Esophagus muscularis mucosa (tissue), 4 donors: Measurements from ENCODE around the gene NREP. TPM values are rescaled to one million over a fixed set of nuclear protein-coding genes. Genes with fewer than 3 reads are reported as not detected.
A peak's percentile ranks its signal among the peaks of the same experiment; 100 is the strongest.

Source experiments
- DNase-seq: peaks from one replicate; pipeline ENCODE4 v3.0.0-alpha.2; 2017; ENCODE audit errors: extremely low spot score
- H3K27ac ChIP-seq, 4 donors: fragments of 200-600 bp; sonication (generic); replicated peaks in 1 of 4; 1 replicate in 3 of 4; 2 replicates in 1 of 4; pipeline ENCODE4 v1.5.1; 2016 to 2019; ENCODE audit warnings: mild to moderate bottlenecking in 1 of 4
- H3K27me3 ChIP-seq, 4 donors: fragments of 200-600 bp; sonication (generic); one replicate each; pipeline versions ENCODE4 v1.5.1 to v1.6.0; 2016 to 2019
- H3K36me3 ChIP-seq, 4 donors: fragments of 200-600 bp; sonication (generic); one replicate each; pipeline ENCODE4 v1.5.1; 2016 to 2019
- H3K4me1 ChIP-seq, 4 donors: fragments of 200-600 bp; sonication (generic); one replicate each; pipeline ENCODE4 v1.5.1; 2016 to 2019
- H3K4me3 ChIP-seq, 4 donors: fragments of 200-600 bp; sonication (generic); 1 replicate in 2 of 4; 2 replicates in 2 of 4; pipeline ENCODE4 v1.5.1; 2016 to 2019; ENCODE audit warnings: mild to moderate bottlenecking in 4 of 4, moderate library complexity in 1 of 4
- H3K9me3 ChIP-seq, 4 donors: fragments of 200-600 bp; sonication (generic); 1 replicate in 3 of 4; 2 replicates in 1 of 4; pipeline ENCODE4 v1.5.1; 2016 to 2019
- EP300 ChIP-seq: sonication (generic); formaldehyde crosslinking; IDR thresholded peaks from one replicate; pipeline ENCODE4 v1.6.1; 2017; ENCODE audit warnings: antibody characterized with exemption
- POLR2A ChIP-seq: fragments of 450-650 bp; IDR thresholded peaks from one replicate; pipeline ENCODE4 v1.6.1; 2017; ENCODE audit warnings: antibody characterized with exemption, moderate library complexity, mild to moderate bottlenecking, low read depth
- POLR2AphosphoS5 ChIP-seq, 2 donors: sonication (generic); formaldehyde crosslinking; IDR thresholded peaks; one replicate each; pipeline ENCODE4 v1.6.1; 2017; ENCODE audit warnings: antibody characterized with exemption in 2 of 2
- WGBS: methylation state at CpG from one replicate; pipeline ENCODE4 v1.1.5; 2018; 5-methylcytosine and 5-hydroxymethylcytosine counted together
- intact Hi-C: fragments of 100-400 bp; cut with DNase I; formaldehyde crosslinking; loops from one replicate; pipeline ENCODE4 v1.15.1; 2023
- total RNA-seq, 4 donors: library from RNA; depleted of rRNA; stranded (reverse); fragments of >200 nt; gene quantifications; one replicate each; pipeline versions ENCODE4 v1.1.0 to v1.2.1, GENCODE V29; 2016
- TF ChIP-seq, protein P1 (sequence below), 3 experiments: fragments of 200-600 bp in 2 of 3; fragments of 450-650 bp in 1 of 3; sonication (generic) in 2 of 3; IDR thresholded peaks; one replicate each; pipeline ENCODE4 v1.5.1; 2017 to 2019; ENCODE audit warnings: antibody characterized with exemption in 3 of 3, mild to moderate bottlenecking in 2 of 3, moderate library complexity in 1 of 3

The NREP gene
- total RNA-seq, 4 donors from 2014 or later = 6.0 to 19.8 (median 10.5) TPM

DNA sequence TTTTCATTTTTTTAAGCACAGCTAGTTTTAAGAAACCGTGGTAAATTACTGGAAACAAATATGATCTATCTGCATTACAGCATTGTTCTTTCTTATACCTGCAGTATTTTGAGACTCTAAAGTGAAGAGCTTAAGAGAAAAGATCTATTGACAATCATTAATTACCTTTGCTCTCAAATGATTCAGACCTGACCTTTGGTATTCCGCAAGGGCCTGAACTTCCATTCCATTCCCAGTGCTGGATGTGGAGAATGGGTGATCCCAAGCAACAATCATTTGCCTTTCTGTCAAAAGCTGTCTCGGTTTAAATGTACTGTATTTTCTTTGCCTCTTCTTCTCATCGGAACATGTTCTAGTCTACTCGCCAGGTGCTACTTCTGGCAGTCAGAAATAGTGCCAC is 18.9 kb downstream of the NREP start:
- Histone ChIP-seq H3K27me3 (no peaks in the 10 kb centered on the region), H3K4me3 (no peak overlapping the region), H3K4me1 (peaks cover 68 to 87% (median 78%) of the 10 kb centered on the region in 4 donors), H3K9me3 (no peaks in the 10 kb centered on the region), H3K27ac (no peak overlapping the region), H3K36me3 (peaks cover 0 to 6% (median 0%) of the 10 kb centered on the region in 4 donors)
- 71% methylated on average over 5 of the region's 5 CpGs for WGBS
- intact Hi-C loops = no loop called here
- TF ChIP-seq POLR2A (no peak), POLR2AphosphoS5 (IDR thresholded peaks at IDR 0.05) (no peak), EP300 (no peak)
- TF ChIP-seq, protein P1, sequence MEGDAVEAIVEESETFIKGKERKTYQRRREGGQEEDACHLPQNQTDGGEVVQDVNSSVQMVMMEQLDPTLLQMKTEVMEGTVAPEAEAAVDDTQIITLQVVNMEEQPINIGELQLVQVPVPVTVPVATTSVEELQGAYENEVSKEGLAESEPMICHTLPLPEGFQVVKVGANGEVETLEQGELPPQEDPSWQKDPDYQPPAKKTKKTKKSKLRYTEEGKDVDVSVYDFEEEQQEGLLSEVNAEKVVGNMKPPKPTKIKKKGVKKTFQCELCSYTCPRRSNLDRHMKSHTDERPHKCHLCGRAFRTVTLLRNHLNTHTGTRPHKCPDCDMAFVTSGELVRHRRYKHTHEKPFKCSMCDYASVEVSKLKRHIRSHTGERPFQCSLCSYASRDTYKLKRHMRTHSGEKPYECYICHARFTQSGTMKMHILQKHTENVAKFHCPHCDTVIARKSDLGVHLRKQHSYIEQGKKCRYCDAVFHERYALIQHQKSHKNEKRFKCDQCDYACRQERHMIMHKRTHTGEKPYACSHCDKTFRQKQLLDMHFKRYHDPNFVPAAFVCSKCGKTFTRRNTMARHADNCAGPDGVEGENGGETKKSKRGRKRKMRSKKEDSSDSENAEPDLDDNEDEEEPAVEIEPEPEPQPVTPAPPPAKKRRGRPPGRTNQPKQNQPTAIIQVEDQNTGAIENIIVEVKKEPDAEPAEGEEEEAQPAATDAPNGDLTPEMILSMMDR (IDR thresholded peaks at IDR 0.05) = no peak
- no peak for DNase-seq

DNA sequence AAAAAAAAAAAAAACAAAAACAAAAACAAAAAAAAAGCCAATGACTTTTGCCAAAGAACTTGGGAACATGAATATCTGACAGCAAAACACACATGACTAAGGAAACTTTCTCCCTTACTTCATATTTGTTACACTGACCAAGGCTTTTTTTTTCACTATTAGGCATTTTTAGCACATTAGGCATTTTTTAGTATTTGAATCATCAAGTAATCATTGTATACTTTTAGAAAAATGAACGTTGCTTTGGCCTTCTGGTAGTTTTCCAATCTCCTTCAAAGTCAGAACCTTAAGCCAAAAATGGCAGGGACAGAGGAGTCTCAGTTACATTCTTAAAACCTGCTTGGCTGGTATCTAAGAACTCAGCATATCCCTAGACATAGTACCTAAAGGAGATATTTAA is 19.3 kb downstream of the NREP start:
- intact Hi-C loops = no loop called here
- no peak for DNase-seq
- H3K36me3 ChIP-seq = peaks cover 0 to 6% (median 0%) of the 10 kb centered on the region in 4 donors
- H3K9me3 ChIP-seq = no peaks in the 10 kb centered on the region
- WGBS = 14% methylated on average over 1 of the region's 1 CpG
- H3K27me3 ChIP-seq = no peaks in the 10 kb centered on the region
- H3K4me3 ChIP-seq = no peak overlapping the region
- H3K4me1 ChIP-seq = peaks cover 64 to 84% (median 75%) of the 10 kb centered on the region in 4 donors
- TF ChIP-seq POLR2AphosphoS5 (IDR thresholded peaks at IDR 0.05) (no peak), EP300 (no peak), POLR2A (no peak)
- TF ChIP-seq, protein P1 (IDR thresholded peaks at IDR 0.05) = no peak
- no peak overlapping the region for H3K27ac ChIP-seq

DNA sequence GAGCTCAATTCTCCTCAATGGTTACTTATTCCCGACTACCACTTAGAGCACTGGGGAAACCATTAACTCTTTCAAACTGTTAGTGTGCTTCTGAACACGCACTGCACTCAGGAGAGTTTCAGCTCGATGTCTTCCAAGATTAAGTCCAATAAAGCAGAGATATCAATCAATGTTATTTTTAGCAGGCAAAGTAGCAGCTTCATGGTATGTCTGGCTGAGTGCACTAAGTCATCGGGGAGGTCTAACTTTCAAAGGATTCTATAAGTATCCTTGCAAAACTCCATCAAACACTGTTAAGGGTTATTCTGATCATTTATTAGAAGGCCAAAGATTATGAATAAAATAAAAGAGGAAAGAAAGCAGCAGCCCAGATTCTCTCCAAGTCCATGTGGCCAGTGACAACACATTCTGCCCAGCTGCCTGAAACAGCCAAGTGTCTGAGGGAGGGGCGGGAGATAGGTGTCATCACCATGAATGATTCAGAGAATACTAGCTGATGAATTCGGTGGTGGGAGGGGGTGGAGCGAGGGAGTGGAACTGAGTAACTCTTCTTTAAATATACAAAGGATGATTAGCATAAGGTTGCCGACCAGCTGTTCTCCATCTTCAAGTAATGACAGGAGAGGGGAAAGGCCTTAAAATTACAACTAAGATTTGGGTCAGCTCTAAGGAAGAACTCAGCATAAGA is 21.3 kb downstream of the NREP start:
- 31% methylated on average over 8 of the region's 8 CpGs for WGBS
- TF ChIP-seq POLR2A (no peak), POLR2AphosphoS5 (IDR thresholded peaks at IDR 0.05) (peak in 1 of 2 donors; percentile 43)
- H3K27me3 ChIP-seq = no peaks in the 10 kb centered on the region
- intact Hi-C loops = no loop called here
- peaks cover 0 to 14% (median 5%) of the 10 kb centered on the region in 4 donors for H3K36me3 ChIP-seq
- no peak overlapping the region for H3K4me3 ChIP-seq
- peaks cover 45 to 64% (median 57%) of the 10 kb centered on the region in 4 donors for H3K4me1 ChIP-seq
- peak overlapping the region in 2 of 4 donors; percentile 16 to 29 for H3K27ac ChIP-seq
- no peaks in the 10 kb centered on the region for H3K9me3 ChIP-seq
- no peak for DNase-seq

DNA sequence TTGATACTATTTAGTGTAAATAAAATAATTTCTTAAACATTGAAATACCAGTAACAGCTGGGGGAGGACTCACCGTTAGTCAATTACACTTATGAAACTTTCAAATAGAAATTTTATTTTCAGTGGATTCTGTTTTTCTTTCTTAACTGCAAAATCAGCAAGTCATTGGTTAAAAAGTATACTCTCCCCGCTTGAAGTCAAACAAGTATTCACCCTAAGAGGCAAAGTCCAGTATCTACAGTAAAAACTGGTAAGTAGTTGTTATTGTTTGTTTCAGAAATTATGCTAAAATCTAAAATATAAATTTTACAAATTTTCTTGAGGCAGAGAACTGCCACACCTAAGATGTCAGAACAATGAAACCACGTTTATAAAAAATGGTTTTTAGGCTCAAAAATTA is 22.4 kb downstream of the NREP start:
- 70% methylated on average over 3 of the region's 3 CpGs for WGBS
- Histone ChIP-seq H3K9me3 (no peaks in the 10 kb centered on the region), H3K4me3 (no peak overlapping the region), H3K36me3 (peaks cover 0 to 24% (median 7%) of the 10 kb centered on the region in 4 donors), H3K4me1 (peaks cover 45 to 59% (median 55%) of the 10 kb centered on the region in 4 donors), H3K27ac (no peak overlapping the region), H3K27me3 (no peaks in the 10 kb centered on the region)
- no peak for DNase-seq
- TF ChIP-seq EP300 (no peak), POLR2AphosphoS5 (IDR thresholded peaks at IDR 0.05) (no peak), POLR2A (no peak)
- TF ChIP-seq, protein P1 (IDR thresholded peaks at IDR 0.05) = no peak
- intact Hi-C loops = no loop called here

DNA sequence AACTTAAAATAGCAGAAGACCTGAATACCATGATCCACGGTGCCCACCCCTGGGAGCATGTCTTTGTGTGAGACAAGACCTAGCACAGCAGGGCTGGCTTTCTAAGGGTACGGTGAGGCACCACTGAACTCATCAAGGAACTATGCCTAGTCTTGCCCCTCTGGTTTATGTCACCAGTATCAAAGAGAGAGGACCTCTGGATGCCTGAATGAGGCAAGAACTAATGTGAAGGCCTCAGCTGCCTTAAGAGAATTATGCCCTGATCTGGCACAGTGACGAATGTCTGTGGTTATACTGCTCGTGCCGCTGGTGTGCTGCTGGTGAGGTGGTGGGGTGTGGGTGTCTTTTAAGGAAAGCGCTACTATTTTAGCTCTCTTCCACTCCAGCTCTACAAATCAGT is 23.0 kb downstream of the NREP start:
- no peak for DNase-seq
- intact Hi-C loops = no loop called here
- H3K36me3 ChIP-seq = peaks cover 0 to 25% (median 7%) of the 10 kb centered on the region in 4 donors
- no peak for TF ChIP-seq POLR2AphosphoS5 (IDR thresholded peaks at IDR 0.05)
- TF ChIP-seq, protein P1 (IDR thresholded peaks at IDR 0.05) = no peak
- TF ChIP-seq EP300 = no peak
- TF ChIP-seq POLR2A = no peak
- H3K4me1 ChIP-seq = peaks cover 44 to 53% (median 49%) of the 10 kb centered on the region in 4 donors
- whole genome bisulfite sequencing = 62% methylated on average over 5 of the region's 6 CpGs
- no peaks in the 10 kb centered on the region for H3K9me3 ChIP-seq
- H3K4me3 ChIP-seq = no peak overlapping the region
- H3K27me3 ChIP-seq = no peaks in the 10 kb centered on the region
- peak overlapping the region in 1 of 4 donors; percentile 18 for H3K27ac ChIP-seq
